C4-2B (cell line): ENCODE results near the gene RAD21L1.

Experiments
- CTCF ChIP-seq: fragments of 450-650 bp; conservative IDR thresholded peaks from 2 replicates; pipeline ENCODE4 v1.5.1; 2017; ENCODE audit warnings: mild to moderate bottlenecking
- ZFX ChIP-seq: fragments of 450-650 bp; IDR thresholded peaks from 2 replicates; pipeline ENCODE4 v1.6.1; 2017

GRCh38 chr20:1198751-1199150, 27.1 kb upstream of the RAD21L1 start:
- no peak for TF ChIP-seq CTCF
- TF ChIP-seq ZFX, result no peak
